Neuronal stem cell (in vitro differentiated cells): Measurements from ENCODE around the gene FAXC.
A peak's percentile ranks its signal among the peaks of the same experiment; 100 is the strongest.

Experiments
- DNase-seq: peaks from one replicate; pipeline ENCODE4 v3.0.0-alpha.2; 2013; ENCODE audit warnings: low spot score
- H2AFZ ChIP-seq: one replicate; pipeline ENCODE4 v1.6.1; 2013; ENCODE audit warnings: mild to moderate bottlenecking, low read length, inconsistent platforms
- H2AK5ac ChIP-seq: 2 replicates; pipeline ENCODE4 v1.6.1; 2013; ENCODE audit warnings: low read depth, mild to moderate bottlenecking, inconsistent platforms, low read length, moderate library complexity, mixed read lengths
- H2BK120ac ChIP-seq: 2 replicates; pipeline ENCODE4 v1.6.1; 2013; ENCODE audit warnings: low read depth, mild to moderate bottlenecking, inconsistent platforms, low read length, moderate library complexity, mixed read lengths
- H2BK12ac ChIP-seq: one replicate; pipeline ENCODE4 v1.6.1; 2013; ENCODE audit warnings: low read length, inconsistent platforms
- H2BK15ac ChIP-seq: 2 replicates; pipeline ENCODE4 v1.6.1; 2013; ENCODE audit warnings: mild to moderate bottlenecking, low read length, inconsistent platforms, mixed read lengths
- H2BK5ac ChIP-seq: one replicate; pipeline ENCODE4 v1.6.1; 2013; ENCODE audit warnings: inconsistent platforms, mild to moderate bottlenecking, low read length, moderate library complexity
- H3K14ac ChIP-seq: one replicate; pipeline ENCODE4 v1.6.1; 2013; ENCODE audit warnings: low read length, inconsistent platforms
- H3K18ac ChIP-seq: 2 replicates; pipeline ENCODE4 v1.6.1; 2013; ENCODE audit warnings: low read length, inconsistent platforms
- H3K23ac ChIP-seq: 2 replicates; pipeline ENCODE4 v1.6.1; 2013; ENCODE audit warnings: low read depth, mild to moderate bottlenecking, mixed read lengths, low read length, inconsistent platforms; ENCODE audit not compliant: poor library complexity
- H3K27ac ChIP-seq: replicated peaks from 3 replicates; pipeline ENCODE4 v1.5.1; 2013; ENCODE audit warnings: low read length, inconsistent platforms
- H3K27me3 ChIP-seq, 3 experiments: 2 replicates each; pipeline ENCODE4 v1.6.1; 2013; ENCODE audit warnings: low read length in 3 of 3, mild to moderate bottlenecking in 2 of 3, inconsistent platforms in 1 of 3, low read depth in 1 of 3, mixed read lengths in 1 of 3, moderate library complexity in 1 of 3; ENCODE audit not compliant: control insufficient read depth in 3 of 3, insufficient read depth in 3 of 3
- H3K36me3 ChIP-seq, 2 donors: replicated peaks in 1 of 2; 2 replicates each; pipeline ENCODE4 v1.6.1; 2013; ENCODE audit warnings: low read length in 2 of 2; ENCODE audit not compliant: control insufficient read depth in 2 of 2, insufficient read depth in 2 of 2
- H3K4ac ChIP-seq: 2 replicates; pipeline ENCODE4 v1.6.1; 2013; ENCODE audit warnings: inconsistent platforms, mild to moderate bottlenecking, low read length, moderate library complexity
- H3K4me1 ChIP-seq, 2 donors: 1 replicate in 1 of 2; 2 replicates in 1 of 2; pipeline ENCODE4 v1.6.1; 2013; ENCODE audit warnings: low read length in 2 of 2, low read depth in 1 of 2; ENCODE audit not compliant: control insufficient read depth in 2 of 2, insufficient read depth in 1 of 2
- H3K4me2 ChIP-seq: one replicate; pipeline ENCODE4 v1.6.1; 2013; ENCODE audit warnings: mild to moderate bottlenecking, low read length, inconsistent platforms; ENCODE audit not compliant: insufficient read depth, poor library complexity, severe bottlenecking
- H3K4me3 ChIP-seq, 2 donors: 2 replicates each; pipeline ENCODE4 v1.5.1; 2013; ENCODE audit warnings: low read length in 2 of 2, mild to moderate bottlenecking in 2 of 2, inconsistent platforms in 1 of 2, moderate library complexity in 1 of 2
- H3K79me1 ChIP-seq: one replicate; pipeline ENCODE4 v1.6.1; 2013; ENCODE audit warnings: low read depth, mild to moderate bottlenecking, inconsistent platforms, low read length, moderate library complexity
- H3K9ac ChIP-seq: one replicate; pipeline ENCODE4 v1.6.1; 2013; ENCODE audit warnings: mild to moderate bottlenecking, low read depth, low read length, inconsistent platforms; ENCODE audit not compliant: poor library complexity
- H3K9me3 ChIP-seq, 2 donors: replicated peaks in 1 of 2; 2 replicates each; pipeline versions ENCODE3 to v1.6.1; 2013; ENCODE audit warnings: low read length in 2 of 2, mild to moderate bottlenecking in 2 of 2, inconsistent platforms in 1 of 2, low read depth in 1 of 2, mixed read lengths in 1 of 2, moderate library complexity in 1 of 2; ENCODE audit not compliant: control insufficient read depth in 2 of 2, insufficient read depth in 1 of 2
- H4K8ac ChIP-seq: one replicate; pipeline ENCODE4 v1.6.1; 2013; ENCODE audit warnings: low read depth, mild to moderate bottlenecking, inconsistent platforms, low read length, moderate library complexity
- H4K91ac ChIP-seq: one replicate; pipeline ENCODE4 v1.6.1; 2013; ENCODE audit warnings: low read length, low read depth, mild to moderate bottlenecking, inconsistent platforms; ENCODE audit not compliant: poor library complexity
- WGBS, 2 donors: extraction: QIAGEN DNeasy Blood & Tissue Kit; methylation state at CpG; one replicate each; pipeline ENCODE4 v1.1.7; 2013; ENCODE audit warnings: missing lambda C conversion rate in 2 of 2, mixed read lengths in 1 of 2; ENCODE audit not compliant: insufficient read length in 2 of 2, insufficient replicate concordance in 1 of 2; ENCODE audit errors: extremely low coverage in 2 of 2; 5-methylcytosine and 5-hydroxymethylcytosine counted together

The FAXC gene

DNA sequence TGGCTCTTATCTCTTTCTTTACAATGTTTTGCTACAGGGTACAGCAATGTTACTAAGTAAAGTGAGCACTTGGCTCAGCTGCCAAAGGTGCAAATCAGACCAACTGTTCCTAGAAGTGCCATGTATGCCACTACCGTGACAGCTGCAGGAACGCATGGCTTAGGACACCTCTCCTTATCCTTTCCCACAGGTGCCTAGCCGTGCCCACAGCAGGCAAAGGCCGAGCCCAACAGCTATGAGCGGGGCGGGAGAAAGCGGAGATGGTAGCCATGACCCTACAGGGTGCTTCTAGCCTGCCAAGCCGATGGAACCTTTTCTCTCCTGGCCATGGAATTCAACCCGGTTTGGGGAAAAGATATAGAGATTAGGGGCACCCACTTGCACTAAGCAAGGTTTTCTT, 97.1 kb downstream of the FAXC start:
- H3K27me3 ChIP-seq: peaks cover 0 to 14% (median 0%) of the 10 kb centered on the region in 3 experiments
- no peaks in the 10 kb centered on the region for H3K36me3 ChIP-seq
- H4K8ac ChIP-seq: no peak overlapping the region

DNA sequence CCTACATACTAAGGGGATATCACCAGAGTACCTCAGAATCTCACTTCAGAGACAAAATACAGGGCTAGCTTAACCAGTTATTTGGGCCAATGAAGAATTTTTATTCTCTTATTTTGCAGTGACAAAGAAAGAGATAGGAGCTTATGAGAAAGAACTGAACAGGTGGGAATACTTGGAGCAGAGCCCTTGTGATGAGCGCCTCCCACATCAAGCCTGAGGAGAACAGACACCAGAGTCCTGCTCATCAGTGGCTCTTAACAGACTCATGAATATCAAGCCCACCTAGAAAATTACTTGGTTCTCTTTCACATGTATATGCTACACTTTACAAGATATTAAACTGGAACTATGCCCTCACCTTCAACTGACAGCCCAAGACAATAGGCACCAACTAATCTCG, 99.0 kb downstream of the FAXC start:
- Histone ChIP-seq H3K36me3 (no peaks in the 10 kb centered on the region), H3K14ac (no peak overlapping the region), H2BK12ac (no peak overlapping the region), H2BK15ac (no peak overlapping the region), H3K9me3 (no peaks in the 10 kb centered on the region), H3K79me1 (no peaks in the 10 kb centered on the region), H3K4me1 (no peaks in the 10 kb centered on the region), H2AFZ (no peak overlapping the region), H3K4me3 (no peak overlapping the region), H4K91ac (no peak overlapping the region), H3K27ac (no peak overlapping the region), H3K9ac (no peak overlapping the region), H4K8ac (no peak overlapping the region), H2AK5ac (no peak overlapping the region), H3K18ac (no peak overlapping the region), H3K4ac (no peak overlapping the region), H3K4me2 (no peak overlapping the region), H3K23ac (no peak overlapping the region), H2BK120ac (no peak overlapping the region), H3K27me3 (peaks cover 0 to 14% (median 0%) of the 10 kb centered on the region in 3 experiments), H2BK5ac (no peak overlapping the region)
- DNase-seq: no peak
- WGBS, 2 donors: no CpG with 5 or more reads among the region's 2 CpGs

More for the DNA sequence above, 97.1 kb downstream of the FAXC start:
- Histone ChIP-seq H3K79me1 (no peaks in the 10 kb centered on the region), H4K91ac (no peak overlapping the region), H3K4ac (no peak overlapping the region), H3K4me1 (no peaks in the 10 kb centered on the region), H3K9me3 (no peaks in the 10 kb centered on the region), H2AFZ (no peak overlapping the region), H2BK5ac (no peak overlapping the region), H3K9ac (no peak overlapping the region), H3K4me2 (no peak overlapping the region), H3K4me3 (no peak overlapping the region), H3K14ac (no peak overlapping the region), H2BK12ac (no peak overlapping the region), H3K23ac (no peak overlapping the region), H3K27ac (no peak overlapping the region), H2BK15ac (no peak overlapping the region), H2BK120ac (no peak overlapping the region), H3K18ac (no peak overlapping the region), H2AK5ac (no peak overlapping the region)
- DNase-seq: no peak
- WGBS, 2 donors: no CpG with 5 or more reads among the region's 9 CpGs

DNA sequence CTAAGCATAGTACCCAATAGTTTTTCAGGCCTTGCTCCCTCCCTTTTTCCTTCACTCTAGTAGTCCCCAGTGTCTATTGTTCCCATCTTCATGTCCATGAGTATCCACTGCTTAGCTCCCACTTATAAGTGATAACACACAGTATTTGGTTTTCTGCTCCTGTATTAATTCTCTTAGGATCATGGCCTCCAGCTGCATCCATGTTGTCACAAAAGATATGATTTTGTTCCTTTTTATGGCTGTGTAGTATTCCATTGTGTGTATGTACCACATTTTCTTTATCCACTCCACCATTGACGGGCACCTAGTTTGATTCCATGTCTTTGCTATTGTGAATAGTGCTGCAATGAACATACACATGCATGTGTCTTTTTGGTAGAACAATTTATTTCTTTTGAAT, 102.9 kb downstream of the FAXC start:
- no CpG with 5 or more reads among the region's 1 CpG for WGBS, 2 donors

DNA sequence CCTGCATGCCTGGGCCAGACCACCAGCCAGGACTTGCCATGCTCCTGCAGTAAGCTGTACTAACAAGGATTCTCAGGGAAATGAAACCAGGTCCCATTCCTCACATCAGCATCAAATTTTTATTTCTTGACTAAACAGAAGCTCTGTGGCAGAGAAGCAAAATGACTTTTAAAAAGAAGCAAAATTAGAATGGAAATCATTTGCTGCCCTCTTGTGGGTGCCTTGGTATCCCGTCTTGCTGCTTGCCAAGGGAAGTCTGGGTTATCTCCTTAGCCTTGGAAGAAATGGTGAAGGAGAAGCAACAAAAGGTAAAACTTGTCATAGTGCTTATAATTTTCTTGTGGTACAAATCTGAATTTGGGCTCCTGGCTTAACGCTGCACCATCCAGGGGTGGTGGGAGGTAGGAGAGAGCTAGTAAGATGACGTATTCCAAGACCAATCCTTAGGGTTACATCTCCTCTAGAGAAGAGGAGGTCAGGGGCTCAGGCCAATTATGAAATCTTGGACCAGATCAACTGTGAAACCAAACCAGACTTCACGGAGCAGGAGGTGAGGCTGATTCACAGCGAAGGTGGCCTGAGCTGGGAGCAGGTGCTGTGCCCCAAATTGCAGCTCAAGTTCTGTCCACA, 107.5 kb downstream of the FAXC start:
- Histone ChIP-seq H2BK5ac (no peak overlapping the region), H3K18ac (no peak overlapping the region), H2BK15ac (no peak overlapping the region), H3K4me3 (no peak overlapping the region), H3K79me1 (no peaks in the 10 kb centered on the region), H3K23ac (no peak overlapping the region), H3K9me3 (no peaks in the 10 kb centered on the region), H3K4me2 (no peak overlapping the region), H3K27me3 (peaks cover 0 to 4% (median 0%) of the 10 kb centered on the region in 3 experiments), H2BK12ac (peak overlapping the region; percentile 82), H4K91ac (no peak overlapping the region), H2BK120ac (no peak overlapping the region), H3K4ac (no peak overlapping the region), H3K36me3 (no peaks in the 10 kb centered on the region), H4K8ac (no peak overlapping the region), H3K9ac (no peak overlapping the region), H3K14ac (no peak overlapping the region), H2AK5ac (no peak overlapping the region), H3K27ac (no peak overlapping the region), H2AFZ (no peak overlapping the region), H3K4me1 (no peaks in the 10 kb centered on the region)
- WGBS, 2 donors: no CpG with 5 or more reads among the region's 5 CpGs
- peak; percentile 35 for DNase-seq

More for the DNA sequence above, 102.9 kb downstream of the FAXC start:
- H3K23ac ChIP-seq: no peak overlapping the region
- no peaks in the 10 kb centered on the region for H3K36me3 ChIP-seq
- H3K14ac ChIP-seq: no peak overlapping the region
- H4K91ac ChIP-seq: no peak overlapping the region
- DNase-seq: no peak
- H2BK120ac ChIP-seq: no peak overlapping the region
- H3K79me1 ChIP-seq: no peaks in the 10 kb centered on the region
- no peak overlapping the region for H4K8ac ChIP-seq
- no peak overlapping the region for H3K4me2 ChIP-seq
- no peaks in the 10 kb centered on the region for H3K9me3 ChIP-seq
- H3K27ac ChIP-seq: no peak overlapping the region
- H3K9ac ChIP-seq: no peak overlapping the region
- no peak overlapping the region for H2AK5ac ChIP-seq
- no peak overlapping the region for H3K18ac ChIP-seq
- H3K4me3 ChIP-seq: no peak overlapping the region
- no peaks in the 10 kb centered on the region for H3K27me3 ChIP-seq
- no peak overlapping the region for H2BK12ac ChIP-seq
- no peaks in the 10 kb centered on the region for H3K4me1 ChIP-seq
- no peak overlapping the region for H3K4ac ChIP-seq
- no peak overlapping the region for H2BK5ac ChIP-seq
- H2BK15ac ChIP-seq: no peak overlapping the region
- no peak overlapping the region for H2AFZ ChIP-seq
